C4-2B (cell line): ENCODE data around the gene CYP51A1.
A peak's percentile ranks its signal among the peaks of the same experiment; 100 is the strongest.

Source experiments
- H3K27ac ChIP-seq: fragments of 450-650 bp; 2 replicates; pipeline ENCODE4 v1.5.1; 2017
- ZFX ChIP-seq: fragments of 450-650 bp; IDR thresholded peaks from 2 replicates; pipeline ENCODE4 v1.6.1; 2017
- TF ChIP-seq, protein P1 (sequence below): fragments of 450-650 bp; conservative IDR thresholded peaks from 2 replicates; pipeline ENCODE4 v1.5.1; 2017; ENCODE audit warnings: mild to moderate bottlenecking

CYP51A1 gene

DNA sequence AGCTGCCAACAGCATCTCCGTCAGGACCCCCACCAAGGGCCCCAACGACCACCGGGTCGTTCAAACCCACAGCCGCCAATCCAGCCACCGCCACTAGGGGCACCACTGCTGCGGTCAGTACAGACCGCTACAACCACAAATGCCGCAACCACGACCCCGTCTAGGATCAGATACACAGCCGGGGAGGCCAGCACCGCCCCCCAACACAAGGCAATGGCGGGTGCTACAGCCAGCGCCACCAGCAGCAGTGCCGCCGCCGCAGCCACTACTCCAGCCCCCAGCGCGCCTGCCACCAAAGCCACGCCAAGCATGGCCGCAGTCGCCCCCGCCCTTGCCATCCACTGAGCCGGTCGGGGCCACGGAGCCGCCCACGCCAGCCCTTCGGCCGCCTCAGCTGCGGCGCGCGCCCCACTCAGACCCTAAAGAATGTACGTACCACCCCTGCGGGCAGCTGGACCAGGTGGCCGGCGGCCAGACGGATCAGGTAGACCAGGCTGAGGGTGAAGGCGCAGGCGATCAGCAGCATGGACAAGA, 473 bp downstream of the CYP51A1 start:
- H3K27ac ChIP-seq: peak overlapping the region; percentile 88
- TF ChIP-seq, protein P1, sequence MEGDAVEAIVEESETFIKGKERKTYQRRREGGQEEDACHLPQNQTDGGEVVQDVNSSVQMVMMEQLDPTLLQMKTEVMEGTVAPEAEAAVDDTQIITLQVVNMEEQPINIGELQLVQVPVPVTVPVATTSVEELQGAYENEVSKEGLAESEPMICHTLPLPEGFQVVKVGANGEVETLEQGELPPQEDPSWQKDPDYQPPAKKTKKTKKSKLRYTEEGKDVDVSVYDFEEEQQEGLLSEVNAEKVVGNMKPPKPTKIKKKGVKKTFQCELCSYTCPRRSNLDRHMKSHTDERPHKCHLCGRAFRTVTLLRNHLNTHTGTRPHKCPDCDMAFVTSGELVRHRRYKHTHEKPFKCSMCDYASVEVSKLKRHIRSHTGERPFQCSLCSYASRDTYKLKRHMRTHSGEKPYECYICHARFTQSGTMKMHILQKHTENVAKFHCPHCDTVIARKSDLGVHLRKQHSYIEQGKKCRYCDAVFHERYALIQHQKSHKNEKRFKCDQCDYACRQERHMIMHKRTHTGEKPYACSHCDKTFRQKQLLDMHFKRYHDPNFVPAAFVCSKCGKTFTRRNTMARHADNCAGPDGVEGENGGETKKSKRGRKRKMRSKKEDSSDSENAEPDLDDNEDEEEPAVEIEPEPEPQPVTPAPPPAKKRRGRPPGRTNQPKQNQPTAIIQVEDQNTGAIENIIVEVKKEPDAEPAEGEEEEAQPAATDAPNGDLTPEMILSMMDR: peak; percentile 98
- no peak for TF ChIP-seq ZFX

DNA sequence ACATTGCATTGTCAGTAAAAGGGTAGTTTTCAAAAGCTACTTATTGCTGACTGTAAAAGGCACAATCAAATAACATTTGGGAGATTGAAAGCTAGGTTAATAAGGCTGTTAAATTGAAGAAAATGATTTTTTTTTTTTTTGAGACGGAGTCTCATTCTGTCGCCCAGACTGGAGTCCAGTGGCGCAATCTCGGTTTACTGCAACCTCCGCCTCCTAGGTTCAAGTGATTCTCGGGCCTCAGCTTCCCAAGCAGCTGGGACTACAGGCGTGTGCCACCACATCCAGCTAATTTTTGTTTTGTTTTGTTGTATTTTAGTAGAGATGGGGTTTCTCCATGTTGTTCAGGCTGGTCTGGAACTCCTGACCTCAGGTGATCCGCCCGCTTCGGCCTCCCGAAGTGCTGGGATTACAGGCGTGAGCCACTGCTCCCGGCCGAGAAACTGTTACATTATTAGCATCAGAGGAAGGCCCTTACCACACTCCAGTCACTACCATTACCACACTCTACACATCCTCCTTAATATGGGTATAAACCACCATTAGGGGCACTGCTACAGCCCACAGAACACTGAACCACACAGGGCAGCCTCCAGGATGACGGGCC, 1.0 kb downstream of the CYP51A1 start:
- TF ChIP-seq, protein P1: no peak
- no peak for TF ChIP-seq ZFX

DNA sequence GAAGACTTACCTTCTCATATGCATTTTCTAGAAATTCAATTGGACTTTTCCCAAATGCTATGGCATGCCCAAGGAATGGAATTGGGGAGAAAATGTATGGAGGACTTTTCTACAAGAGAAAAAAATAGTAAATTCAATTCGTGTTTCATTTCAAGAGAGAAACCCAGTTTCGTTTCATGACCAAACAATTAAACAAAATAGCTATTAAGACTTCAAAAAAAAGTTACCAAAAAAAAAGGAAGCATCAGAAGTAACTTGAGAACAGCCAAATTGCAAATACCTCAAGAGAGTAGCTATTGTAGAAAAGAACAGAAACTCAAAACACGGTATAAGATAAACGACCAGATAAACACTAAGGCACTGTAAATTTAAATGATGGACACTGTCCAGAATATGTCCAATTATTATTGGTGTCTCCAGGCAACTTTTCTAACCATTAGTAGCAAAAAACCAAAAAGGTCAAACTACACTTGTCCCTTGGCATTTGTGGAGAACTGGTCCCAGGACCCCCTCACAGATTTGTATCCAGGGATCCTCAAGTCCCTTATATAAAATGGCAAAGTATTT, 2.4 kb downstream of the CYP51A1 start:
- no peak overlapping the region for H3K27ac ChIP-seq
- TF ChIP-seq, protein P1: no peak
- TF ChIP-seq ZFX: no peak

More for the DNA sequence above, 1.0 kb downstream of the CYP51A1 start:
- peak overlapping the region; percentile 88 for H3K27ac ChIP-seq

DNA sequence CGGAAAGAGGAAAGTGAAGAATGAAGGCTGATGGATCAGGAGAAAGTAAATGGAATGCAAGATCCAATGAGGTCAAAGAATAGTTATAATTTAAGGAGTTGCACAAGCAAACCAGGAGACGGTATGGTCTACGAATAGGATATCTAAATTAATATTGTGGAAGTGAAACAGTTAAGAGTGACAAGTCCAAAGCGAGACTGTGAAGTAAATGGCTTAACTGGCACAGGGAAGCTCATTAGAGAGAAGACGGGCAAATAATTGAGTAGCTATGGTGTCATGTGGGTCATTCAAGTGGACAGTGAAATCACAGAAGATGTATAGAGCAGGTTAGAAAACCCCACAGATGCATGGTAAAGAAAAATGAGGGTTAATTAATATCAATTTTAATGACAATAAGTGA, 3.2 kb downstream of the CYP51A1 start:
- H3K27ac ChIP-seq: no peak overlapping the region
- TF ChIP-seq, protein P1: no peak
- TF ChIP-seq ZFX: no peak

DNA sequence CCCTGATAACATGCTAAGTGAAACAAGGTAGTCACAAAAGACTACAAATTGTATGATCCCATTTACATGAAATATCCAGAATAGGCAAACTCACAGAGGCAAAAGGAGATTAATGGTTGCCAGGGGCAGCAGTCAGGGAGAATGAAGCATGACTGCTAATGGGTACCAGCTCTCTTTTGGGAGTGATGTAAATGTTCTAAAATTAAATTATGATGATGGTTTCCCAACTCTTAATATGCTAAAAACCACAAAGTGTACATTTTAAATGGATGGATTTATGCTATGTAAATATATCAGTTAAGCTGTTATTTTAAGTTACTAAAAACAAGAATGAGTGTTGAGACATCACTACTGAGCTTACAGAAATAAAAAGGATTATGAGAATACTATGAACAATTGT, 12.6 kb downstream of the CYP51A1 start:
- H3K27ac ChIP-seq: no peak overlapping the region
- TF ChIP-seq, protein P1: no peak
- TF ChIP-seq ZFX: no peak

DNA sequence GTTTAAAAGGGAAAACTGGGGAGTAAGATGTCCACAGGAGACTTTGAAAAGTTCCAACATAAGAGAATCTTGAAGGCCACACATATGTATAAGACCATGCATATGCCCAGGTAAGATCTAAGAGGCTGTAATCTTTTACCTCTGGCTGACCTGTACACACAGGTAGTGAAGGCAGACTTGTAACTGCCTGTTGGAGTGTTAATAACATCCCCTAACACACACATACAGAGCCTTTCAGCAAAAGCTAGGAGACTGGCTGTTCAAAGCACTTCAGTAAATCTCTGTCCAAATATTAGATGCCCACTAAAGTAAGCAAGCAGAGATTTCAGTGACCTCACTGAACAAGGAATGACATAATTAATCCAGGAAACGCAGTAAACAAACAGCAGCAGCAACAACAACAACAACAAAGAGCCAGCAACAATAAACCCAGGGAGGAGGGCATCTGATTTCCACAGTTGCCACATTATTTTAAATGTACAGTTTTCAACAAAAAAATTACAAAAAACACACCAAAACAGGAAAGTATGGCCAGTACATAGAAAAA, 15.0 kb downstream of the CYP51A1 start:
- no peak overlapping the region for H3K27ac ChIP-seq
- TF ChIP-seq ZFX: no peak
- TF ChIP-seq, protein P1: no peak

DNA sequence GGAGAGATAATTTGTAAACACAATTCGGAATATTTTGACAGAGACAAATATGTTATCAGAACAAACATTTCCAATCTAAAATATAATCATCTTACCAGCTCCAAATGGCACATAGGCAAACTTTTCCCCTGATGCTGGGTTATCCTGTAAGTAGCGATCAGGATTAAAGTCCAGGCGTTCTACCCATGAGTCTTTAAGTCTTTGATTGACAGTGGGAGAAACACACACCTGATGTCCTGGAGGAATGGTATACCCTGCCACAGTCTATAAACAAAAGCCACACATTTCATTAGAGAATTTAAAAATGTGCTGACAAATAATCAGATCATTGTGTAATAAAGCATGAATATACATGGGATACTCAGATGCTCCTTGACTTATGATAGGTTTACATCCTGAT, 17.3 kb downstream of the CYP51A1 start:
- TF ChIP-seq, protein P1: no peak
- no peak for TF ChIP-seq ZFX

More for the DNA sequence above, 17.3 kb downstream of the CYP51A1 start:
- H3K27ac ChIP-seq: no peak overlapping the region
